HG03064 (cell line): ENCODE measurements around the gene B3GAT3.
"Not testable (repeated sequence)": the region's sequence is repeated elsewhere in the genome, so short reads cannot be mapped to it uniquely, and the experiment has no call there.

Experiments
- ATAC-seq: cut with Tn5 transposase; IDR thresholded peaks from one replicate; pipeline ENCODE4 v1.9.1; 2021; ENCODE audit warnings: low read depth; ENCODE audit not compliant: unreplicated experiment

B3GAT3 gene

GRCh38 chr11:62621567-62622470, at the start of gene B3GAT3:
Gene B3GAT3 (minus strand): TSS chr11:62621986. CDS start chr11:62621947, 39 bp downstream.
- peak; percentile 80 for ATAC-seq

- no peak for ATAC-seq
Observed at GRCh38 chr11:62671236-62671607, 49.4 kb upstream of the B3GAT3 start.

DNA sequence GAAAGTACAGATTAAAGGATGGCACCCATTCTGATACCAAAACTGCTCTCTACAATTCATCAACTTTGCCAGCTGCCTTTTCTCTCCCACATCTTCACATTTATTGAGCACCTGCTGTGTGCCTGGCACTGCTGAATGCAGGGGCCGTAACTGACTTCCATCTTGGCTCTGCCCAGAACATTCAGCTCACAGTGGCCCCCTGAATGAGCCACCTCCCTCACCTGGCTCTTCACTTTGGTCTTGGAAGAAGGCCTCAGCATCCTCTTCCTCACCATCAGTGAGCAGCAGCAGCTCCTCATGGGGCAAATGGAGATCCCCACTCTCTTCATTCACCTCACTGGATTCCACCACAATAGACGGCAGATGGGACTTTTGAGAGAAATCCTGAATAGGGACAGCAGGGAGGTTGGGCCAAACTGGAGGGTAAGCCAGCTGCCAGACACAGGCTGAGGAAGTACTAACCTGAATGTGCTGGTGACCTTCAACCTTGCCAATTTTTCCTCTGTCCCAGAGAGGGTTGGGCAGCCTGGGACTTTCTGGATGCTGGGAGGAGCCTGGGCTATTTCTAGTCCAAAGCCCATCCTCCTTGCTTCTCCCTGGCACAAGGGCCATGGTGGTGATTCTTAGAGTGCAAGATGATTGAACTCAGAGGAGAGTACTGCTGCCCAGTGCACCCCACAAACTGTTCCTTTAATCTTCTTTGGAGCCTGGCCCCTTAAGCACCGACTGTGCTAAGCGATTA, 47.8 kb upstream of the B3GAT3 start:
- ATAC-seq, result no peak

- ATAC-seq, result no peak
Observed at GRCh38 chr11:62667460-62667859, 45.7 kb upstream of the B3GAT3 start.

DNA sequence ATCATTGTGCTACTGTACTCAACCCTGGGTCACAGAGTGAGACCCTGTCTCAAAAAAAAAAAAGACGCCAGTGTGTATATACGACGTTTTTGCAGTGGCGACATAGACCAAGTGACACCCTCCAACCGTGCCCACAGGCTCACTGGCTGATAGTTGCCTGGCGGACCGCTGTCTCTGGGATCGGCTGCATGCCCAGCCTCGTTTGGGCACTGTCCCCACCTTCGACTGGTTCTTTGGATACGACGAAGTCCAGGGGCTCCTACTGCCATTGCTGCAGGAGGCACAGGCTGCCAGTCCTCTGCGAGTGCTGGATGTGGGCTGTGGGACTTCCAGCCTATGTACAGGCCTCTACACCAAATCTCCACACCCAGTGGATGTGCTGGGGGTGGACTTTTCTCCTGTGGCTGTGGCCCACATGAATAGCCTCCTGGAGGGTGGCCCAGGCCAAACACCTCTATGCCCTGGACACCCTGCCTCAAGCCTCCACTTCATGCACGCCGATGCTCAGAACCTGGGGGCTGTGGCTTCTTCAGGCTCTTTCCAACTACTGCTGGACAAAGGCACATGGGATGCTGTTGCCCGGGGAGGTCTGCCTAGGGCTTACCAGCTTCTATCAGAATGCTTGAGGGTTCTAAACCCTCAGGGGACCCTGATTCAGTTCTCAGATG, 44.6 kb upstream of the B3GAT3 start:
- no peak for ATAC-seq

DNA sequence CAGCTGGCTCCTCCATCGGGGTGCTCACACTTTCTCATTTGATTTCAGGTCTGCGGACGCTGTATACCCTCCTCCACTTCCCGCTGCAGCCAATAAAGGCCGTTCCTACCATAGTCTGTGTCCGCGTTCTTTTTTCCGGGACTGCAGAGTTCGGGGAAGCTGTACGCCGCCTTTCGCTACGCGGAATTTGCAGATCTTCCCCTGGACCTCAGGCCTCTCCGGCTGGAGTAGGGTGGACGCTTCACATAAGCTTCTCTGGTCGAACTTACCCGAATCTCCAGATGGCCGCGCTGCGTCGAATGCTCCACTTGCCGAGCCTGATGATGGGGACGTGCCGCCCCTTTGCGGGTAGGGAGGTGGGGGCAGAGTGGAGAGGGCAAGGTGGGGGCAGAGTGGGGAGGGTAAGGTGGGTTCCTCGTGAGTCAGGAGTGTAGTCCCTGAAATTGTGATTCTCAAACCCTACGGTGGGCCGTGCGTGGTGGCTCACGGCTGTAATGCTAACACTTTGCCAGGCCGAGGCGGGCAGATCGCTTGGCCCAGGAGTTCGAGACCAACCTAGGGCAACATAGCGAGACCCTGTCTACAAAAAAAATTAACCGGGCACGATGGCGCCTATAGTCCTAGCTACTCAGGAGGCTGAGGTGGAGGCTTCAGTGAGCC, 43.9 kb upstream of the B3GAT3 start:
- no peak for ATAC-seq

DNA sequence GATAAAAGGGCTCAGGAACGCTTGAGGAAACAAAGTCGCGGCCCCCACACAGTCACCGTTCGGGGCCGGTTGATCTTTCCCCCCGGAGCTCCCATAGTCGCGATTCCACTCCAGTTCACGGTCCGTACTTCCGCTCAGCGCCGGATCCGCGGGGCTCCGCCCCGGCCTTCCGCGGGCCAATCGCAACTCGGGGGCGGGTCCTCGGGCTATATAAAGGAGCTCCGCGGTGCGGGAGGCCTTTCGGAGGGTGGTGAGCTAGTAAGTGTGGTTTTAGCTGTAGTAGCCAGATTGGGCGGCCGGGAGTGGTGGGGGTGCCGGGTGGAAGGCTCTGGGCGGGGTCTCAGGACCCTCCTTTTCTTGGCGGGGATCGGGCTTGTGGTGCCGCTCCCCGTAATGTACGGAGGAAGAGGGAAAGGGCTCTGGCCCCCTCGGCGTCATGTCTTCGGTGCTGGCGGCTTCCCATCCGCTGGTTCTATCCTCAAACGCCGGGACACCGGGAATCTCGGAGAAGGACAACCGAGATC, 43.4 kb upstream of the B3GAT3 start, which contains the start of the genes C11orf98 and CSKMT:
TSS of gene C11orf98 (minus strand) at position 136 of the 524 bp plus-strand sequence. CDS start at position 95, 41 bp downstream.
TSS of gene CSKMT (plus strand) at position 238 of the 524 bp plus-strand sequence. CDS start 568 bp downstream, outside the sequence.
- ATAC-seq, result peak; percentile 74

DNA sequence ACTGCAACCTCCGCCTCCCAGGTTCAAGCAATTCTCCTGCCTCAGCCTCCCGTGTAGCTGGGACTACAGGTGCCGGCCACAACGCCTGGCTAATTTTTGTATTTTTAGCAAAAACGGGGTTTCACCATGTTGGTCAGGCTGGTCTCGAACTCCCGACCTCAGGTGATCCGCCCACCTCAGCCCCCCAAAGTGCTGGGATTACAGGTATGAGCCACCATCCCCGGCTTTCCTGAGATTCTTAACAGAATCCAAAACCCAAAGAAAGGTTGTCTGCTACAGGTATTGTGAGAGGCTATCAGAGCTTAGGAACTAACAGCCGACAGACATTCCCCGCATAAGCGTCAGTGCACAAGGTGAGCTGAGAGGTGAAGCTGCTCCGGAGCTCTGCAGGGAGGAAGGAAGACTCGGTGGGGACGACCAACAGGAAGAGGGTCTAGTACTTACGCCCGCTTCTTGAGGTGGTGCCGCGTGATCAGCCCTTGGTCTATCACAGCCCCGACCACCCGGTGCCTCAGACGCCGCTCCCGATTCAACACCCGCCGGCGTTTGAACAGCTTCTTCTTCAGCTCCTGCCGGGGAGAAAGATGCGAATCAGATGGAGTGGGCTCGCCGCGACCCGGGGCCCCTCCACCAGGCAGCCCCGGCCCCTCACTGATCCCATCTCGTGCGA, 42.8 kb upstream of the B3GAT3 start:
- peak; percentile 29 for ATAC-seq

GRCh38 chr11:62656796-62657429, 35.1 kb upstream of the B3GAT3 start:
- ATAC-seq, result no peak

- ATAC-seq, result no peak
Observed at GRCh38 chr11:62654297-62654696, 32.5 kb upstream of the B3GAT3 start.

GRCh38 chr11:62652161-62653006, 30.6 kb upstream of the B3GAT3 start:
- no peak for ATAC-seq

DNA sequence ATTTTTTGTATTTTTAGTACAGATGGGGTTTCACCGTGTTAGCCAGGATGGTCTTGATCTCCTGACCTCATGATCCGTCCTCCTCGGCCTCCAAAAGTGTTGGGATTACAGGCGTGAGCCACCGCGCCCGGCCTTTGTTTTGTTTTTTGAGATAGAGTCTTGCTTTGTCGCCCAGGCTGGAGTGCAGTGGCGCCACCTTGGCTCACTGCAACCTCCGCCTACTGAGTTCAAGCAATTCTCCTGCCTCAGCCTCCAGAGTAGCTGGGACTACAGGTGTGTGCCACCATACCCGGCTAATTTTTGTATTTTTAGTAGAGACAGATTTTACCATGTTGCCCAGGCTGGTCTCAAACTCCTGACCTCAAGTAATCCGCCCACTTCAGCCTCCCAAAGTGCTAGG, 28.5 kb upstream of the B3GAT3 start:
- not testable (repeated sequence) for ATAC-seq

- no peak for ATAC-seq
Observed at GRCh38 chr11:62649486-62649885, 27.7 kb upstream of the B3GAT3 start.

- no peak for ATAC-seq
Observed at GRCh38 chr11:62648967-62649364, 27.2 kb upstream of the B3GAT3 start.

DNA sequence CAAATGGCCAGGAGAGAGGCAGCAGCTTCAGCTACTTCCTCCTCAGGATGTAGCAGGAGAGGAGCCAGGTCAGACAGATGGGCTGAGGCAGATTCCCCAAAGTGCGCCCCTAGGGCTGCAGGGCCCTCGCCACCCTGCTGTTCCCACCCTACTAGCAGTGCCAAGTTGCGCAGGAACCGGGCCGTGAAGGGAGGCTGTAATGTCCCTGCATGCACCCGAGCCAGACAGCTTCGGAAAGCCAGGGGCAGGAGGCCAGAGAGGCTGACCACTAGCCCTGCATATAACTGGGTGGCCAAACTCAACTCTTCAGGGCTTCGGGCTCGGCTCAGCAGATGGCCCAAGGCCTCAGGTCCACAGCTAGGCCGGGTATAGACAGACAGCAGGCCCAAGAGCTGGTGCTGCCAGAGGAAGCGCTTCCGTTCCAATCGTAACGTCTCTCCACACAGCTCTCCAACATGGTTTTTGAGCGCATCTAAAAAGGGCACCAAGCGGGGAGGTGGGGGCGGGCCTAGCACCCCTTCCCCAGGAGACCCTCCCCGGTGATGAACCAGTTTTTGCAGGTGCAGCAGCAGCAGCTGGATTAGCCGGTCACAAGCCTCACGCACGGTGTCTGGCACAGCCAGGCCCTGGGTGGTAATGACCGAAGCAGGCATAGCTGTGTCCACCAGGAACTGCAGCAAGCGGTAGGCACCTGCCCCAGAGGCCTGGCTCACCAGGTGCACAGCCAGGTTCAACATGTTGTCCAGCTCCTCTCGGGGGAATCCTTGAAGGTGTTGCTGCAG, 26.6 kb upstream of the B3GAT3 start:
- no peak for ATAC-seq

GRCh38 chr11:62647609-62648005, 25.8 kb upstream of the B3GAT3 start:
- no peak for ATAC-seq

DNA sequence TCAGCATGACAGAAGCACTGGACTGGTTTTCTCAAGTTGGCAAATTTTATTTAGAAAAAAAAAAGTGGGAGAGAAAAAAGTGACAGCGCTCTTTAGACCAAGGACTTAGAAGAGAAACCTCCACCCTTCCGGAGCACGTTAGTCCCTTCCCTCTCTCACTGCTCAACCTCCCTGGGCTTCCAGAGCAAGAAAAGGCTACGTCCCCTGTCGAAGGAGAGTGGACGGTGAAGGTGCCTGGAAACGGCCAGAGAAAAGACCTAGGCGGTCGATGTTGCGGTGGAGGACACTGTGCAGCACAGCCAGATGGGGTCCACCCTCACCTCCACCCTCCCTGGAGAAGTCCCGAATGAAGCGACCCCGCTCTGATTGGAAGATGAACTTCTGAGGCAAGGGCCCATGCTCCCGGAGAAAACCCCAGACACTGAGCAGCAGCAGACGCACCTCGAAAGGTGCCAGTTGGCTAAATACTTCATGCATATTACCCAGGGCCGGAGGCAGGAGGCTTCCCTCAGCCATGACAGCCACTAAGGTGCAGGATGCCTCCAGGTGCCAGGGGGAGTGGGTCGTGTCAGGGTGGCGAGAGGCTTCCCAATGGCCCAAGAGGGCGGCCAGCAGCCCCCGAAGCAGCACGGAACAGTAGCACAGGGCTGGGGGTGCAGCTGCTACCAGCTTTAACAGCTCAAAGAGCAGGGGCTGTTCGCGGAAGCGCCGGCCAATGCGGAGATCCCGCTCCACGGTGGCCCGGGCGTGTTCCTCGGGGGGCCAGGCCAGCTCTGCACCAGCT, 25.2 kb upstream of the B3GAT3 start:
- ATAC-seq, result no peak
